Measurements from ENCODE around the gene ERFL. TPM values are rescaled to one million over a fixed set of nuclear protein-coding genes. Genes with fewer than 3 reads are reported as not detected.
"Not testable (repeated sequence)": the region's sequence is repeated elsewhere in the genome, so short reads cannot be mapped to it uniquely, and the experiment has no call there.

ERFL gene
- total and polyA plus RNA-seq, 2 of the 4 experiments (the other 2 are of a cell fraction), result not detected

DNA sequence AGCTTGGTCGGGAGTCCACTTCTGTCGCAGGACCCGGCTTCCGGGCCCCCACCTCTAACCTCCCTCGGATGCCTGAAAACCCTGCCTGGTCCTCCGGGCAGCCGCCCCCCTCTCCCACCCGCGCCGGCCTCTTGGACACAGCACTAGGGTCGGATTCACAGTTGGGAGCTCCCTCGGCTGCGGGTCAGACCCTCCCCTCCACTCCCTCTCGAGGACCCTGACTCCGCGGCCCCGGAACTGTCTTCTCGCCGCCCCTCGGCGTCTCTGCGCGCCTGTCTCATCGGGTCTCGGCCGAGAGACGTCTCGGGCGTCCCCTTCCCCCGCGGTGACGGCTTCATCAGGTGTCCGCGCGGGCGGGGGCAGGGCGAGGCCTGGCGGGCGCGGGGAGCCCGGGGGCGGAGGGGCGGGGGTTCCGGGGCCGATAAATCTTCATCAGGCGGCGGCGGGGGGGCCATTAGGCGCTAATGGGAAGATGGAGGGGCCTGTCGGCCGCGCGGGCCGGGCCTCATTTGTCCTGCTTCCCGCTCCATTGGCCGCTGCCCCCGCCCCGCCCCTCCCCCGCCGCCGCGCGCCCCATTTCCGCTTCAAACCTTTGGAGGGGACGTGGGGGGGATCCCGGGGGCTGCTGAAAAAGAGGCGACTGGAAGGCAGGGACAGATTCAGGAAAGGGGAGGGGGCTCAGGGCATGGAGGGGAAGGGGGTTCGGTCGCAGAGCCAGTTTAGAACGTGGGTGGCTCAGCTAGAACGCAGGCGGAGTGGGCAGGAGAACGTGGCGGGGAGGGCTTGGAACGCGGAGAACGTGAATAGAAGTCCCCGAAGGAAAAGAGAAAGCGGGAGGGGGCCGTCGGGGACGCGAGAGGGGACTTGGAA lies 11.8 kb upstream of the ERFL start (continued):
- TF ChIP-seq CEBPB (IDR thresholded peaks at IDR 0.05; ENCODE audit: low read depth, low read length) (no peak), RAD21 (IDR thresholded peaks at IDR 0.05; ENCODE audit: low read length) (no peak)

DNA sequence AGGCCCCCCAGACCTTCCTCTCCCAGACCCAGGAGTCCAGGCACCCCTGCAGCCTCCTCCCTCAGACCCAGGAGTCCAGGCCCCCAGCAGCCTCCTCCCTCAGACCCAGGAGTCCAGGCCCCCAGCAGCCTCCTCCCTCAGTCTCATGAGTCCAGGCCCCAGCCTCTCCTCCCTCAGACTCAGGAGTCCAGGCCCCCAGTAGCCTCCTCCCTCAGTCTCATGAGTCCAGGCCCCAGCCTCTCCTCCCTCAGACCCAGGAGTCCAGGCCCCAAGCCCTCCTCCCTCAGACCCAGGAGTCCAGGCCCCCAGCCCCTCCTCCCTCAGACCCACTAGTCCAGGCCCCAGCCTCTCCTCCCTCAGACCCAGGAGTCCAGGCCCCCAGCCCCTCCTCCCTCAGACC lies 11.0 kb upstream of the ERFL start:
- CTCF ChIA-PET; H3K36me3 ChIP-seq (ENCODE audit: control insufficient read depth, insufficient read depth, low read length); H2BK120ac ChIP-seq (ENCODE audit: low read depth, low read length); H4K8ac ChIP-seq (ENCODE audit: low read depth in 2 of 2, low read length in 2 of 2); H3K9ac ChIP-seq (ENCODE audit: low read depth, low read length); H3K4ac ChIP-seq (ENCODE audit: low read depth, low read length); H2BK15ac ChIP-seq (ENCODE audit: low read depth, low read length); H2AK9ac ChIP-seq (replicated peaks; ENCODE audit: low read depth, low read length, poor library complexity); POLR2A ChIA-PET (ENCODE audit: unreplicated experiment); H3K4me2 ChIP-seq (ENCODE audit: low read depth, low read length); H3K79me1 ChIP-seq (ENCODE audit: low read depth in 1 of 2, low read length in 2 of 2); dilution Hi-C loops (cut with HindIII; ENCODE audit: low sequenced_read_pairs, unreplicated experiment); H3K4me1 ChIP-seq (ENCODE audit: control insufficient read depth, insufficient read depth, low read length); H4K91ac ChIP-seq (ENCODE audit: insufficient read depth, low read depth, low read length); DNase-seq; H3K23ac ChIP-seq (ENCODE audit: low read depth, low read length); H2AK5ac ChIP-seq (ENCODE audit: low read depth, low read length); H3K27ac ChIP-seq (ENCODE audit: insufficient read depth, low read length); H2AFZ ChIP-seq (replicated peaks; ENCODE audit: low read length, poor library complexity); H3K9me1 ChIP-seq (ENCODE audit: insufficient read depth, low read length); ATAC-seq (ENCODE audit: low read depth); intact Hi-C loops (cut with micrococcal nuclease); H3K56ac ChIP-seq (ENCODE audit: extremely low read depth, insufficient read depth, low read length); in situ Hi-C loops (cut with MboI; ENCODE audit: low sequenced_read_pairs); H3K18ac ChIP-seq (ENCODE audit: low read depth, low read length); H4K5ac ChIP-seq (ENCODE audit: low read depth, low read length); H3K14ac ChIP-seq (replicated peaks; ENCODE audit: low read depth, low read length); H2BK5ac ChIP-seq (ENCODE audit: low read depth, low read length, poor library complexity, severe bottlenecking); H3K4me3 ChIP-seq (ENCODE audit: insufficient read depth, low read depth, low read length); H2BK20ac ChIP-seq (ENCODE audit: low read depth, low read length); H4K20me1 ChIP-seq (ENCODE audit: insufficient read depth, low read length); H3K9me3 ChIP-seq (ENCODE audit: control insufficient read depth, insufficient read depth, low read length); BruUV-seq (replicated peaks): not testable (repeated sequence)
- peaks cover 22% of the 10 kb centered on the region for H3K27me3 ChIP-seq (ENCODE audit: control insufficient read depth, insufficient read depth, low read length)

Data from IMR-90 (cell line).